K562 (cell line): Measurements from ENCODE around the gene GLI1. TPM values are rescaled to one million over a fixed set of nuclear protein-coding genes. Genes with fewer than 3 reads are reported as not detected.
"Not testable (repeated sequence)": the region's sequence is repeated elsewhere in the genome, so short reads cannot be mapped to it uniquely, and the experiment has no call there.

Source experiments
- ATAC-seq: fragments of 200-7000 bp; cut with Tn5 transposase; 3 replicates; pipeline ENCODE4 v1.9.1; 2020; ENCODE audit warnings: moderate library complexity
- BruUV-seq: library from RNA; stranded (reverse); fragments of 400-500 nt; replicated peaks from 2 replicates; lab custom pipeline; 2021; lab: Mats Ljungman, UMichigan
- CTCF ChIA-PET: fragments of 300-600 bp; formaldehyde crosslinking; extraction: SDS; loops from one replicate; lab custom pipeline; 2021; ENCODE audit warnings: low intra/inter-chr PET ratio; lab: Yijun Ruan, JAX
- POLR2A ChIA-PET: fragments of 300-600, 350-650 bp; sonication (Branson Sonifier 250); formaldehyde crosslinking; extraction: SDS; loops from one replicate; lab custom pipeline; 2021; ENCODE audit warnings: antibody characterized with exemption, inconsistent platforms; lab: Yijun Ruan, JAX
- DNase-seq, 4 experiments: peaks; one replicate each; pipeline versions ENCODE4 v3.0.0 to v3.0.0-alpha.2; 2011 to 2018; ENCODE audit warnings: low spot score in 3 of 4, mixed read lengths in 3 of 4; ENCODE audit errors: extremely low read depth in 1 of 4
- FAIRE-seq: peaks from 2 replicates; lab custom pipeline; 2011; peaks lifted over from hg19 to GRCh38; lab: Jason Lieb, UNC
- H2AFZ ChIP-seq: 2 replicates; pipeline ENCODE4 v1.6.0; 2011; ENCODE audit warnings: low read depth, low read length, control low read depth, inconsistent platforms
- H3K27ac ChIP-seq: fragments of 200-600 bp; 3 replicates; pipeline ENCODE4 v1.8.0; 2011; ENCODE audit warnings: low read depth, mild to moderate bottlenecking, control low read depth, inconsistent platforms, low read length, moderate library complexity, mixed read lengths; ENCODE audit errors: extremely low read depth
- H3K27me3 ChIP-seq, 2 experiments: fragments of 300-600 bp in 1 of 2; 2 replicates in 1 of 2; 3 replicates in 1 of 2; pipeline versions ENCODE4 v1.6.0 to v1.8.0; 2011; ENCODE audit warnings: inconsistent platforms in 2 of 2, low read length in 2 of 2, mild to moderate bottlenecking in 1 of 2, mixed read lengths in 1 of 2, moderate library complexity in 1 of 2; ENCODE audit not compliant: control insufficient read depth in 2 of 2, insufficient read depth in 2 of 2
- H3K36me3 ChIP-seq: fragments of 300-600 bp; 3 replicates; pipeline ENCODE4 v1.8.0; 2011; ENCODE audit warnings: mild to moderate bottlenecking, low read length, inconsistent platforms; ENCODE audit not compliant: control insufficient read depth, insufficient read depth
- H3K4me1 ChIP-seq, 2 experiments: fragments of 200-600 bp in 1 of 2; replicated peaks in 1 of 2; 2 replicates in 1 of 2; 3 replicates in 1 of 2; pipeline versions ENCODE4 v1.5.1 to v1.8.0; 2011; ENCODE audit warnings: inconsistent platforms in 2 of 2, low read length in 2 of 2, mild to moderate bottlenecking in 1 of 2, mixed read lengths in 1 of 2, moderate library complexity in 1 of 2; ENCODE audit not compliant: control insufficient read depth in 2 of 2, insufficient read depth in 2 of 2
- H3K4me2 ChIP-seq: 2 replicates; pipeline ENCODE4 v1.6.1; 2011; ENCODE audit warnings: low read length, control low read depth, inconsistent platforms, mixed read lengths; ENCODE audit not compliant: insufficient read depth
- H3K4me3 ChIP-seq: fragments of 200-600 bp; sonication (generic), shearing (Covaris generic); 2 replicates; pipeline ENCODE4 v1.5.1; 2016; ENCODE audit warnings: control low read depth, inconsistent platforms
- H3K79me2 ChIP-seq: fragments of 200-600 bp; 3 replicates; pipeline ENCODE4 v1.8.0; 2011; ENCODE audit warnings: low read length, inconsistent platforms; ENCODE audit not compliant: control insufficient read depth, insufficient read depth
- H3K9ac ChIP-seq, 2 experiments: 2 replicates each; pipeline versions ENCODE4 v1.6.0 to v1.6.1; 2011; ENCODE audit warnings: low read depth in 2 of 2, low read length in 2 of 2, control low read depth in 1 of 2, inconsistent platforms in 1 of 2, mild to moderate bottlenecking in 1 of 2, mixed read lengths in 1 of 2; ENCODE audit not compliant: insufficient read depth in 1 of 2
- H3K9me1 ChIP-seq: one replicate; pipeline ENCODE4 v1.6.0; 2011; ENCODE audit warnings: inconsistent platforms, mild to moderate bottlenecking, low read length, moderate library complexity; ENCODE audit not compliant: control insufficient read depth, insufficient read depth
- H3K9me3 ChIP-seq: replicated peaks from 2 replicates; pipeline ENCODE4 v1.5.1; 2011; ENCODE audit warnings: low read depth, low read length, inconsistent platforms; ENCODE audit not compliant: control insufficient read depth, insufficient read depth
- H4K20me1 ChIP-seq: replicated peaks from 2 replicates; pipeline ENCODE4 v1.6.1; 2011; ENCODE audit warnings: low read length, inconsistent platforms, mixed read lengths; ENCODE audit not compliant: control insufficient read depth, insufficient read depth
- PRDM10 ChIP-seq: fragments of 450-650 bp; IDR thresholded peaks from 2 replicates; pipeline ENCODE4 v1.6.1; 2018; ENCODE audit not compliant: partially characterized antibody
- ZNF384 ChIP-seq: IDR thresholded peaks from 2 replicates; pipeline ENCODE4 v1.6.1; 2012; ENCODE audit warnings: low read depth, low read length, improper control_type of control experiment
- WGBS: fragments of 100-300 bp; shearing (Covaris generic); methylation state at CpG from one replicate; pipeline ENCODE4 v1.1.6; 2016; ENCODE audit warnings: low coverage, mixed read lengths; ENCODE audit not compliant: insufficient coverage; ENCODE audit errors: missing lambda C conversion rate; 5-methylcytosine and 5-hydroxymethylcytosine counted together
- in situ Hi-C: fragments of 300-500 bp; cut with MboI; formaldehyde crosslinking; loops from 4 replicates; pipeline ENCODE4 v1.15.0; 2018; ENCODE audit warnings: inconsistent platforms, mixed read lengths
- intact Hi-C: fragments of 100-400 bp; cut with micrococcal nuclease; formaldehyde crosslinking; loops from 2 replicates; pipeline ENCODE4 v1.14.2; 2022
- polyA plus RNA-seq, 8 experiments: library from polyadenylated mRNA; depleted of rRNA in 4 of 8; stranded (reverse) in 5 of 8; unstranded in 3 of 8; fragments of >200 nt; fragmentation: Nextera tagmentation in 2 of 8; fragmentation: Illumina TruSeq in 1 of 8; extraction: Ambion mirVana in 2 of 8; extraction: Trizol in 1 of 8; gene quantifications; 2 replicates each; pipeline versions ENCODE4 v1.2.1 to v1.2.3, GENCODE V29; 2011 to 2014; ENCODE audit warnings: inconsistent platforms in 1 of 8, missing spikeins in 1 of 8
- total RNA-seq, 7 experiments: library from RNA; depleted of rRNA in 6 of 7; stranded (reverse); fragments of >200 nt in 6 of 7; fragmentation: Illumina TruSeq in 2 of 7; extraction: Trizol in 2 of 7; gene quantifications; 2 replicates each; pipeline versions ENCODE4 v1.2.1 to v1.2.3, GENCODE V29; 2011 to 2021; ENCODE audit warnings: low replicate concordance in 1 of 7

Gene GLI1
- total and polyA plus RNA-seq, 9 of the 15 experiments (the other 6 are each of a cell fraction or from before 2014, with no cell fraction given): 0.24 to 3.7 (median 0.61) TPM

GRCh38 chr12:57444337-57444736 is 15.2 kb upstream of the GLI1 start:
- H3K9me3 ChIP-seq, in situ Hi-C loops, H3K4me3 ChIP-seq, H3K27ac ChIP-seq, H3K4me2 ChIP-seq, H4K20me1 ChIP-seq, H3K36me3 ChIP-seq, DNase-seq, BruUV-seq, H3K9me1 ChIP-seq, H3K4me1 ChIP-seq, H3K79me2 ChIP-seq, H3K9ac ChIP-seq, CTCF ChIA-PET, H2AFZ ChIP-seq, FAIRE-seq, H3K27me3 ChIP-seq, intact Hi-C loops: not testable (repeated sequence)
- TF ChIP-seq PRDM10 (peak; percentile 61), ZNF384 (peak; percentile 76; the same call in 1 of the 2 replicates)
- ATAC-seq: peak; percentile 38; the same call in 2 of the 3 replicates
- POLR2A ChIA-PET: interaction anchor here (0.6 to 2.1 kb wide), 5 partner anchors 10 to 15 kb away, joined by 3 to 6 read pairs (median 4); partner anchors contain the start of gene INHBE
- 4% methylated on average over 2 of the region's 6 CpGs for WGBS
